KG1 (cell line): ENCODE data around the gene DCBLD2.

Experiments
- DNase-seq: peaks from one replicate; lab custom pipeline; 2025; lab: John Stamatoyannopoulos, UW

The DCBLD2 gene

GRCh38 chr3:98901392-98902350 is at the start of gene DCBLD2:
TSS of gene DCBLD2 (minus strand) at chr3:98901695. CDS start at chr3:98901326, 369 bp downstream.
- peak; percentile 44 for DNase-seq

DNA sequence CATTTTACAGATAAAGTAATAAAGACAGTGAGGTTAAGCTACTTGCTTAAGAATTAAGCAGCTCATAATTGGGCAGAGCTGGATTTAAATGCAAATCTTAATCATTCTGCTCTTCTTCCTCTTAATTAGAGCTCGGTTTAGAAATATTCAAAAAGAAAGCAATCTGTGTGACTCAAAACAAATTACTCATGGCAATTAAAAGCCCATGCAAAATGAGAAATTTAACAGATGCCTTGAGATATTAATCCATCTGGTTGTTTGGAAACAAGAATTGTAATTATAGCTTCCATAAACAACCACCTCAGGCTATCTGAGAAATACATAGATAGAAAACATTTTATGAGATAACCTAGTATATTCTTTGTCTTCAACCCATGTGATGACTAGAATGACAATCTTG is 44.2 kb upstream of the DCBLD2 start:
- DNase-seq: no peak

GRCh38 chr3:98945101-98945524 is 43.6 kb upstream of the DCBLD2 start:
- DNase-seq: no peak

DNA sequence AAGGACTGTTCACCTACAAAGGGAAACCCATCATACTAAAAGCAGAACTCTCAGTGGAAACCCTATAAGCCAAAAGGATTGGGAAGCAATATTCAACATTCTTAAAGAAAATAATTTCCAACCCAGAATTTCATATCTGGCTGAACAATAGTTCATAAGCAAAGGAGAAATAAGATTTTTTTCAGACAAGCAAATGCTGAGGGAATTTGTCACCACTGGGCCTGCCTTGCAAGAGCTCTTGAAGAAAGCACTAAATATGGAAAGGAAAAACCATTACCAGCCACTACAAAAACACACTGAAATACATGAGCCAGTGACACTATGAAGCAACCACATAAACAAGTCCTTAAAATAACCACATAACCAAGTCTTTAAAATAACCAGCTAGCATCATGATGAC is 28.9 kb upstream of the DCBLD2 start:
- no peak for DNase-seq

- DNase-seq: no peak
These were observed 20.5 kb upstream of the DCBLD2 start for GRCh38 chr3:98921957-98922356.

DNA sequence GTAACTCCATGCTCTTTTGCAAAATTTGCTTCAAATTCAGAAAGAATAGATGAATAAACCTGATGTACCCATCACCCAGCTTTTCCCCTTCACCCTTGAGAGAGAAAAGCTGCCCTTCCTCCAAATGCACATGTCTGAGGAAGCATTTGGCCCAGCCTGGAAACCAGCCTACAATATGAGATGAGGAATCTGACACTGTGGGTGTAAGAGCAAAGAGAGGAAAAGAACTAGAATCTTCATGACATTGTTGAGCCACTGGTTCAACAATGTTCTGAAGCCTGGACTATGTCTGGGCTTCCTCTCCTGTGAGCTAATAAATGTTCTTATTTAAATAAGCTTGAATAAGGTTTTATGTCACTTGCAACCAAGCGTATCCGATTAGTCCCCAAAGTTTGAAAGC is 18.7 kb upstream of the DCBLD2 start:
- DNase-seq: no peak

DNA sequence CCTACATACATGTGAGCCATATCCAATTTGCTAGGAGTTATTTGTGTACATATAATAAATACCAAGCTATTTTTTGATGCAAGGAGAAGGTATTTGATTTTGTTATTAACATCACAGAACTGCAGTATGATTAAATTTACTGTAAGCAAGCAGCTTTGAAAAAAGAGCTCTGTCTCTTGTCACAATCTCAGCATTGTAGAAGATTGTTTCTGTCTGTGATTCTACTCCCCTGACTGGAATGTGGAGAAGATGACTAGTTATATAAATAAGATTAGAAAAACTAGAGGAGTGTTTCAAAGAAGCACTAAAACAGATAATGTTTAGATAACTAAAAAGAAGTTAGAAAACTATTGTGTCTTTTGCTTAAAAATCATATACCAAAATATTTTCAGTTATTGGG is 17.1 kb upstream of the DCBLD2 start:
- DNase-seq: no peak

GRCh38 chr3:98917608-98918007 is 16.1 kb upstream of the DCBLD2 start:
- no peak for DNase-seq

- DNase-seq: no peak
These were observed 12.9 kb upstream of the DCBLD2 start for GRCh38 chr3:98914210-98915080.

- no peak for DNase-seq
These were observed 11.0 kb upstream of the DCBLD2 start for GRCh38 chr3:98912448-98912847.

DNA sequence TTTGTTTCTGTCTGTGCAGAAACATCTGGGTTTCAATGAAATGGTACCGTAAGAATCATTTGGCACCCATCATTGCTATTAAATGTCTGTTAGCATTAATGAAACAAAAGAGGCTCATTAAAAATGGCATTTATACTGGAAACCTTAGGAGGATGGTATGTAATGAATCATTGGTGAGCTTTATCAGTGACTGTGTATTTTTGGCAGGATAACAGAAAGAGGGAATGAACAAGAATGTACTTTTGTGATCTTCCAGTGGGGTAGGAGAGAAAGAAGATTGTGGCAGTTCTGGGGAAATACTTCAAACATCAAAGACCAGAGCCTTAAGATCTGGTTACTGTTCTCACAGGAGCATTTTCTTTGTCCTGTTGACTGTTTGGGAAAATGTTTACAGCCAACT is 4.7 kb upstream of the DCBLD2 start:
- DNase-seq: no peak

- no peak for DNase-seq
These were observed 2.4 kb upstream of the DCBLD2 start for GRCh38 chr3:98903705-98904481.

GRCh38 chr3:98903099-98903498 is 1.6 kb upstream of the DCBLD2 start:
- no peak for DNase-seq

DNA sequence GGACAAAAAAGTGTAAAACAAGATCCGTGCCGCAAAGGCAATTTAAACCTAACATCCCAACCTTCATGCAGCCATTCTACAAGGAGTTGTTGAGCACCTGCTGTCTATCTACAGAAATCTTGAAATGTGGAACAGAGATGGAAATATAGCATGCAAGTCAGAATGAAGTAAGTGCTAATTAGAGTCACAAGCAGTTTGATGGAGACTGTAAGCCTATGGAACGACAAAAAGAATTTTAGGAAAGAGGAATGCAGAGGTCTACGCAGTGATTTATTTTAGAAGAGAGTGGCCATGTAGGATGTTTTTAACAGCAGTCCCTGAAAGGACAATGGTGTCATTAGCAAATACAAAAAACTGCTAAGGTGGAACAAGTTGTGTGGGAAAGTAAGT is 851 bp upstream of the DCBLD2 start:
- DNase-seq: no peak

DNA sequence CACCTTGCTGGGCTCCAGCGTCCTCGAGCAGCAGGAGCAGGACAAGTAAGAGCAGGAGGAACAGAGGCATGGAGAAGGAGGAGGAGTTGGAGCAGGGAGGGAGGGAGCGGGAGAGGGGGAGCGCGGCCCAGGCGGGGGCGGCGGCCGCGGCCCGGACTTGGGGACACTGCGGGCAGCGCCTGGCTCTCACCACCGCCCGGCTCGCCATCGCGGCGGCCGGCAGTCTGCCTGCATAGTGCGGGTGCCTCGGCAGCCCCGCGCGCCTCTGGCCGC is 440 bp downstream of the DCBLD2 start:
- DNase-seq: no peak

- no peak for DNase-seq
These were observed 1.0 kb downstream of the DCBLD2 start for GRCh38 chr3:98900265-98901118.

GRCh38 chr3:98897701-98898100 is 3.8 kb downstream of the DCBLD2 start:
- no peak for DNase-seq

DNA sequence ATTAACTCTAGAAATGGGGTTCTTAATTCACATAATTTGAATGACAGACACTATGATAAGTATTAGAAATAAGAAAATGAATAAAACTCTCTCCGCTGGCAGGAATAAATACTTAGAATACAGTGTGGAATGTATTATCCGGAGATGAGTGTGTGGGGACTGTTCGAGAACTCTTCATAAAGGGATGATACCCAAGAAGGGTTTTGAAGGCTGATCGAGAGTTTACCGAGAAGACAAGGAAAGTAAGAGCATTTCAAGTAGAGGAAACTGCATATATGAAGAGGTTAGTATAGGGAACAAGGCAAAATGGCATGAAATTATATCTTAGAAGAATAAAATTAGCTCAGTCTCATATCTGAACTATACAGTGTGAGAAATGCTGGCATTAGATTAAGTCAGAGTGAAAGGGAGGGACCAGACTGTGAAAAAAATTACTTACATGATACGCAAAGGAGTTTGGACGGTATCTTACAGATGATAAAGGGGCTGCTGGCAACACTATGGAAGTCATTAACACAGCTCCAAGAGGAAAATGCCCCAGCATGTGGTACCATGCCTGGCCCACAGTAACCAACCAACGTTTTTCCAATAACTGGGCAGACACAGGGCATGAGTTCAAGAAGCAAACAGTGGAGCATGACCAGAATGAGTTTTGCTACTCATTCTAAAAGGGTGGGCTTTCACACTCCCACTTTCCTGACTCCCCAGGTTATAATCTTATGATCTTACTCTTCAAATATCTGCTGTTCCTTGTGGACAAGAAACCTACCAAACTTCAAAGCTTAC is 6.5 kb downstream of the DCBLD2 start:
- DNase-seq: no peak

- no peak for DNase-seq
These were observed 7.8 kb downstream of the DCBLD2 start for GRCh38 chr3:98893740-98894139.

DNA sequence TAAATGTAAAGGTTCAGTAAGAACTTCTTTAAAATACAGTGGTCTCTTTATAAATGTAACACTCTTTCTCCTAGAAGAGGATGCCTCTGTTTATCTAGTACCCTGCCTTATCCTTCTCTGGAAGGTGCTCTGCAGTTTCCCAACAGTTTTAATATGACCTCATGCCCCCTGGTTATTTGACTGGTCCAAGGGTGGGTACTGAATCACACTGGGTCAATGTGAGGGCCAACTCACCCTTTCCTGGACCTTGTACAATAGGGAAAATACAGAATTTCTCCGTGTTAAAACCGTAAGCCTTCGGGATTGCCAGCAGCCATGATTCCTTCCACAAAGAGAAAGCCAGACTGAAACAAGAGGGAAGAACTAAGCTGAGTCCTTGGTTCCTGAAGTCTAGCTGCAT is 9.2 kb downstream of the DCBLD2 start:
- no peak for DNase-seq
